H9 (cell line): ENCODE data around the gene NKD1. TPM values are rescaled to one million over a fixed set of nuclear protein-coding genes. Genes with fewer than 3 reads are reported as not detected.

Experiments used
- DNase-seq: peaks from one replicate; pipeline ENCODE4 v3.0.0-alpha.2; 2017
- H2AFZ ChIP-seq: one replicate; pipeline ENCODE4 v1.6.1; 2013; ENCODE audit warnings: mild to moderate bottlenecking, low read length, control low read depth, moderate library complexity
- H2AK5ac ChIP-seq: 2 replicates; pipeline ENCODE4 v1.6.1; 2013; ENCODE audit warnings: low read length, control low read depth, mixed read lengths; ENCODE audit not compliant: insufficient read length
- H2BK120ac ChIP-seq: one replicate; pipeline ENCODE4 v1.6.1; 2013; ENCODE audit warnings: low read depth, mild to moderate bottlenecking, low read length, control low read depth, inconsistent platforms; ENCODE audit not compliant: poor library complexity, severe bottlenecking
- H2BK12ac ChIP-seq: 2 replicates; pipeline ENCODE4 v1.6.1; 2013; ENCODE audit warnings: low read length, control low read depth, mixed read lengths, low read depth; ENCODE audit not compliant: insufficient read length
- H2BK15ac ChIP-seq: 2 replicates; pipeline ENCODE4 v1.6.1; 2013; ENCODE audit warnings: low read depth, low read length, control low read depth
- H2BK20ac ChIP-seq: one replicate; pipeline ENCODE4 v1.6.1; 2013; ENCODE audit warnings: low read depth, mild to moderate bottlenecking, low read length, control low read depth, inconsistent platforms; ENCODE audit not compliant: poor library complexity, severe bottlenecking
- H2BK5ac ChIP-seq: 2 replicates; pipeline ENCODE4 v1.6.1; 2013; ENCODE audit warnings: low read length, control low read depth, mixed read lengths; ENCODE audit not compliant: insufficient read length
- H3K14ac ChIP-seq: 2 replicates; pipeline ENCODE4 v1.6.1; 2013; ENCODE audit warnings: low read length, control low read depth; ENCODE audit not compliant: insufficient read depth
- H3K18ac ChIP-seq: 2 replicates; pipeline ENCODE4 v1.6.1; 2013; ENCODE audit warnings: low read depth, mild to moderate bottlenecking, mixed read lengths, low read length, control low read depth; ENCODE audit not compliant: insufficient read length
- H3K23ac ChIP-seq: 2 replicates; pipeline ENCODE4 v1.6.1; 2013; ENCODE audit warnings: low read length, control low read depth, mixed read lengths, low read depth; ENCODE audit not compliant: insufficient read length
- H3K23me2 ChIP-seq: 2 replicates; pipeline ENCODE4 v1.6.1; 2013; ENCODE audit warnings: low read depth, mild to moderate bottlenecking, mixed read lengths, low read length, control low read depth; ENCODE audit not compliant: insufficient read length, poor library complexity, severe bottlenecking
- H3K27ac ChIP-seq: 2 replicates; pipeline ENCODE4 v1.5.1; 2013; ENCODE audit warnings: low read length, control low read depth, mixed read lengths, low read depth; ENCODE audit not compliant: insufficient read length
- H3K27me3 ChIP-seq: 2 replicates; pipeline ENCODE4 v1.6.1; 2013; ENCODE audit warnings: low read length, control low read depth, inconsistent platforms; ENCODE audit not compliant: insufficient read depth
- H3K4ac ChIP-seq: 2 replicates; pipeline ENCODE4 v1.6.1; 2013; ENCODE audit warnings: low read depth, mild to moderate bottlenecking, control low read depth, inconsistent platforms, low read length, moderate library complexity
- H3K4me1 ChIP-seq: 2 replicates; pipeline ENCODE4 v1.6.1; 2013; ENCODE audit warnings: low read length, control low read depth, inconsistent platforms; ENCODE audit not compliant: insufficient read depth
- H3K4me2 ChIP-seq: 2 replicates; pipeline ENCODE4 v1.6.1; 2013; ENCODE audit warnings: low read length, control low read depth, mixed read lengths; ENCODE audit not compliant: insufficient read length, insufficient read depth
- H3K56ac ChIP-seq: 2 replicates; pipeline ENCODE4 v1.6.1; 2013; ENCODE audit warnings: low read depth, mild to moderate bottlenecking, mixed read lengths, low read length, control low read depth; ENCODE audit not compliant: insufficient read length
- H3K79me1 ChIP-seq: 2 replicates; pipeline ENCODE4 v1.6.1; 2013; ENCODE audit warnings: low read depth, mild to moderate bottlenecking, moderate library complexity, low read length, control low read depth, inconsistent platforms; ENCODE audit not compliant: insufficient read depth, poor library complexity, severe bottlenecking
- H3K79me2 ChIP-seq: 2 replicates; pipeline ENCODE4 v1.6.1; 2013; ENCODE audit warnings: low read length, control low read depth, inconsistent platforms; ENCODE audit not compliant: insufficient read depth
- H3K9ac ChIP-seq: 2 replicates; pipeline ENCODE4 v1.6.1; 2013; ENCODE audit warnings: low read length, control low read depth, mixed read lengths; ENCODE audit not compliant: insufficient read length; ENCODE audit errors: extremely low read depth
- H3K9me3 ChIP-seq: one replicate; pipeline ENCODE4 v1.6.1; 2013; ENCODE audit warnings: low read depth, low read length, inconsistent platforms; ENCODE audit not compliant: control insufficient read depth
- H3T11ph ChIP-seq: one replicate; pipeline ENCODE4 v1.6.1; 2013; ENCODE audit warnings: mild to moderate bottlenecking, low read length, control low read depth, inconsistent platforms
- H4K20me1 ChIP-seq: one replicate; pipeline ENCODE4 v1.6.1; 2013; ENCODE audit not compliant: control insufficient read depth, insufficient read length, insufficient read depth
- H4K5ac ChIP-seq: 2 replicates; pipeline ENCODE4 v1.6.1; 2013; ENCODE audit warnings: low read depth, mild to moderate bottlenecking, mixed read lengths, low read length, control low read depth; ENCODE audit not compliant: insufficient read length
- H4K8ac ChIP-seq: replicated peaks from 2 replicates; pipeline ENCODE4 v1.6.1; 2013; ENCODE audit warnings: low read length, control low read depth, mixed read lengths, low read depth; ENCODE audit not compliant: insufficient read length
- H4K91ac ChIP-seq: 2 replicates; pipeline ENCODE4 v1.6.1; 2013; ENCODE audit warnings: low read depth, mild to moderate bottlenecking, moderate library complexity, mixed read lengths, low read length, control low read depth; ENCODE audit not compliant: insufficient read length
- H3K27ac Mint-ChIP-seq, 3 experiments: 2 replicates in 2 of 3; 3 replicates in 1 of 3; pipeline ENCODE4 v1.8.0; 2020 to 2021; ENCODE audit warnings: mixed read lengths in 3 of 3, mild to moderate bottlenecking in 1 of 3, moderate library complexity in 1 of 3
- H3K27me3 Mint-ChIP-seq: 2 replicates; pipeline ENCODE4 v1.8.0; 2021; ENCODE audit warnings: low read depth, mild to moderate bottlenecking, moderate library complexity, mixed read lengths
- H3K36me3 Mint-ChIP-seq, 3 experiments: 2 replicates in 2 of 3; 3 replicates in 1 of 3; pipeline ENCODE4 v1.8.0; 2020 to 2021; ENCODE audit warnings: low read depth in 3 of 3, mixed read lengths in 3 of 3; ENCODE audit not compliant: insufficient read depth in 1 of 3
- H3K4me1 Mint-ChIP-seq, 2 experiments: 2 replicates each; pipeline ENCODE4 v1.8.0; 2020; ENCODE audit warnings: mixed read lengths in 2 of 2
- H3K4me3 Mint-ChIP-seq, 2 experiments: 2 replicates in 1 of 2; 3 replicates in 1 of 2; pipeline ENCODE4 v1.8.0; 2020 to 2021; ENCODE audit warnings: mild to moderate bottlenecking in 2 of 2, mixed read lengths in 2 of 2, moderate library complexity in 1 of 2
- H3K9me3 Mint-ChIP-seq, 2 experiments: 2 replicates in 1 of 2; 3 replicates in 1 of 2; pipeline ENCODE4 v1.8.0; 2020; ENCODE audit warnings: mild to moderate bottlenecking in 2 of 2, mixed read lengths in 2 of 2, moderate library complexity in 1 of 2
- CTCF ChIP-seq: fragments of 200-600 bp; sonication (generic); conservative IDR thresholded peaks from 3 replicates; pipeline ENCODE4 v1.8.0; 2021; ENCODE audit warnings: antibody characterized with exemption, mild to moderate bottlenecking
- WGBS: extraction: QIAGEN DNeasy Blood & Tissue Kit; methylation state at CpG from one replicate; pipeline ENCODE4 v1.1.7; 2013; ENCODE audit warnings: missing lambda C conversion rate, low lambda C conversion rate, mixed read lengths; ENCODE audit not compliant: insufficient read length; ENCODE audit errors: extremely low coverage; 5-methylcytosine and 5-hydroxymethylcytosine counted together
- total RNA-seq: library from RNA; stranded (reverse); gene quantifications from 2 replicates; pipeline ENCODE4 v1.2.1, GENCODE V29; 2021

Gene NKD1
- total RNA-seq, 1 experiment from 2014 or later, result 1.9 TPM

- Histone ChIP-seq H3K9ac (no peak overlapping the region), H2AFZ (no peak overlapping the region), H3K14ac (no peak overlapping the region; the same call in 1 of the 2 replicates), H4K20me1 (no peaks in the 10 kb centered on the region), H3K79me2 (no peaks in the 10 kb centered on the region), H4K5ac (no peak overlapping the region), H2BK15ac (no peak overlapping the region), H2AK5ac (no peak overlapping the region), H3T11ph (no peak overlapping the region), H3K27me3 (no peaks in the 10 kb centered on the region), H3K56ac (no peak overlapping the region), H3K18ac (no peak overlapping the region), H3K4me1 (no peaks in the 10 kb centered on the region), H3K23ac (no peak overlapping the region), H4K91ac (no peak overlapping the region), H2BK120ac (no peak overlapping the region), H2BK5ac (no peak overlapping the region), H4K8ac (no peak overlapping the region), H3K9me3 (peaks cover 10% of the 10 kb centered on the region), H2BK20ac (no peak overlapping the region), H3K4me2 (no peak overlapping the region), H3K23me2 (no peaks in the 10 kb centered on the region), H3K27ac (no peak overlapping the region), H3K4ac (no peak overlapping the region), H3K79me1 (no peaks in the 10 kb centered on the region), H2BK12ac (no peak overlapping the region)
- Mint-ChIP-seq H3K27ac (no peak overlapping the region), H3K4me1 (peaks cover 7 to 15% of the 10 kb centered on the region in 2 experiments; a peak in 3 of 4 replicates), H3K9me3 (peaks cover 23 to 25% of the 10 kb centered on the region in 2 experiments), H3K27me3 (peaks cover 5% of the 10 kb centered on the region), H3K4me3 (no peak overlapping the region), H3K36me3 (peaks cover 8 to 17% (median 11%) of the 10 kb centered on the region in 3 experiments)
- WGBS, result no CpG with 5 or more reads among the region's 6 CpGs
- no peak for DNase-seq
- TF ChIP-seq CTCF, result no peak
Measured at GRCh38 chr16:50670476-50670875, 122.3 kb downstream of the NKD1 start.
